SK-N-MC (cell line): Measurements from ENCODE around the gene CFAP206.

Experiments used
- EZH2 ChIP-seq: fragments of 200-600 bp; sonication (generic); IDR thresholded peaks from one replicate; pipeline ENCODE4 v1.6.1; 2017; ENCODE audit warnings: antibody characterized with exemption
- POLR2AphosphoS5 ChIP-seq: IDR thresholded peaks from 2 replicates; pipeline ENCODE4 v1.6.1; 2012; ENCODE audit warnings: mild to moderate bottlenecking, low read depth, low read length, borderline replicate concordance

- TF ChIP-seq EZH2 (no peak), POLR2AphosphoS5 (no peak)
These were observed 57.3 kb downstream of the CFAP206 start for GRCh38 chr6:87465051-87465450.
